ENCODE data around the gene ALDH16A1.
"Not testable (repeated sequence)": the region's sequence is repeated elsewhere in the genome, so short reads cannot be mapped to it uniquely, and the experiment has no call there.

Gene ALDH16A1

GRCh38 chr19:49465371-49465770, 12.3 kb downstream of the ALDH16A1 start:
- no peak overlapping the region for H3K27ac ChIP-seq
- TF ChIP-seq CTCF (IDR thresholded peaks at IDR 0.05), result no peak
- DNase-seq (ENCODE audit: low spot score), result no peak

GRCh38 chr19:49468199-49468598, 15.2 kb downstream of the ALDH16A1 start:
- Histone ChIP-seq H3K27ac (peak overlapping the region in 1 of 2 donors; percentile 80), H3K4me3 (no peak overlapping the region)
- no peak for DNase-seq (ENCODE audit: low spot score)
- TF ChIP-seq CTCF (IDR thresholded peaks at IDR 0.05), result no peak

More at GRCh38 chr19:49465371-49465770, 12.3 kb downstream of the ALDH16A1 start:
- H3K4me3 ChIP-seq, result no peak overlapping the region

- no peak for TF ChIP-seq CTCF (IDR thresholded peaks at IDR 0.05)
- peak overlapping the region in 1 of 2 donors; percentile 80 for H3K27ac ChIP-seq
- H3K4me3 ChIP-seq, result no peak overlapping the region
- no peak for DNase-seq (ENCODE audit: low spot score)
These were observed 15.9 kb downstream of the ALDH16A1 start for GRCh38 chr19:49468746-49469447.

- no peak for DNase-seq (ENCODE audit: low spot score)
- peak overlapping the region in 1 of 2 donors; percentile 68 for H3K27ac ChIP-seq
- TF ChIP-seq CTCF (IDR thresholded peaks at IDR 0.05), result no peak
- no peak overlapping the region for H3K4me3 ChIP-seq
These were observed 17.0 kb downstream of the ALDH16A1 start for GRCh38 chr19:49469828-49470614.

- Histone ChIP-seq H3K27ac (peak overlapping the region in 1 of 2 donors; percentile 16), H3K4me3 (no peak overlapping the region)
- DNase-seq (ENCODE audit: low spot score), result no peak
- no peak for TF ChIP-seq CTCF (IDR thresholded peaks at IDR 0.05)
These were observed 17.6 kb downstream of the ALDH16A1 start for GRCh38 chr19:49470615-49470978.

GRCh38 chr19:49472936-49473335, 19.9 kb downstream of the ALDH16A1 start:
- no peak for TF ChIP-seq CTCF (IDR thresholded peaks at IDR 0.05)
- H3K4me3 ChIP-seq, result no peak overlapping the region
- DNase-seq (ENCODE audit: low spot score), result no peak
- H3K27ac ChIP-seq, result no peak overlapping the region

- Histone ChIP-seq H3K4me3 (peak overlapping the region; percentile 85), H3K27ac (peak overlapping the region; percentile 54 to 88)
- not testable (repeated sequence) for DNase-seq (ENCODE audit: low spot score)
These were observed 20.5 kb downstream of the ALDH16A1 start for GRCh38 chr19:49473501-49473867.
